GM23338 (cell line): ENCODE measurements around the gene KIF2C. TPM values are rescaled to one million over a fixed set of nuclear protein-coding genes. Genes with fewer than 3 reads are reported as not detected.

ENCODE experiments used
- ATAC-seq: fragments of 200-7000 bp; cut with Tn5 transposase; 3 replicates; pipeline ENCODE4 v1.9.1; 2020
- DNase-seq: peaks from one replicate; pipeline ENCODE4 v3.0.0-alpha.2; 2015; ENCODE audit warnings: low spot score
- H2AFZ ChIP-seq: fragments of 200-600 bp; sonication (generic); 2 replicates; pipeline ENCODE4 v1.8.0; 2016; ENCODE audit warnings: antibody characterized with exemption, mild to moderate bottlenecking, moderate library complexity
- H3F3A ChIP-seq: fragments of 200-600 bp; sonication (generic); replicated peaks from 2 replicates; pipeline ENCODE4 v1.8.0; 2017; ENCODE audit warnings: antibody characterized with exemption, mixed run types, low read depth
- H3K27ac ChIP-seq: fragments of 200-600 bp; sonication (generic); 2 replicates; pipeline ENCODE4 v1.6.1; 2016; ENCODE audit warnings: low read depth
- H3K27me3 ChIP-seq: fragments of 200-600 bp; sonication (generic); 2 replicates; pipeline ENCODE4 v1.8.0; 2016; ENCODE audit warnings: mild to moderate bottlenecking, mixed run types, moderate library complexity; ENCODE audit not compliant: insufficient read depth
- H3K36me3 ChIP-seq: fragments of 200-600 bp; sonication (generic); 2 replicates; pipeline ENCODE4 v1.8.0; 2016; ENCODE audit warnings: mild to moderate bottlenecking; ENCODE audit not compliant: insufficient read depth
- H3K4me1 ChIP-seq: fragments of 200-600 bp; sonication (generic); 2 replicates; pipeline ENCODE4 v1.8.0; 2016; ENCODE audit warnings: mild to moderate bottlenecking, moderate library complexity; ENCODE audit not compliant: insufficient read depth
- H3K4me2 ChIP-seq: fragments of 200-600 bp; sonication (generic); 2 replicates; pipeline ENCODE4 v1.7.1; 2017; ENCODE audit warnings: mixed run types
- H3K4me3 ChIP-seq: fragments of 200-600 bp; sonication (generic); 2 replicates; pipeline ENCODE4 v1.6.1; 2016; ENCODE audit warnings: mixed run types
- H3K79me2 ChIP-seq: fragments of 200-600 bp; sonication (generic); replicated peaks from 2 replicates; pipeline ENCODE4 v1.8.0; 2017; ENCODE audit warnings: mild to moderate bottlenecking; ENCODE audit not compliant: insufficient read depth
- H3K9me2 ChIP-seq: fragments of 200-600 bp; sonication (generic); 2 replicates; pipeline ENCODE4 v1.8.0; 2017; ENCODE audit not compliant: insufficient read depth
- H4K20me1 ChIP-seq: fragments of 200-600 bp; sonication (generic); replicated peaks from 2 replicates; pipeline ENCODE4 v1.8.0; 2017; ENCODE audit warnings: mild to moderate bottlenecking; ENCODE audit not compliant: insufficient read depth
- H3K27ac Mint-ChIP-seq: 2 replicates; pipeline ENCODE4 v1.8.0; 2020; ENCODE audit warnings: inconsistent platforms, mild to moderate bottlenecking, moderate library complexity, mixed read lengths
- H3K27me3 Mint-ChIP-seq: 3 replicates; pipeline ENCODE4 v1.8.0; 2022; ENCODE audit warnings: low read depth, mild to moderate bottlenecking, moderate library complexity, mixed read lengths, inconsistent platforms; ENCODE audit not compliant: insufficient read depth, poor library complexity
- H3K36me3 Mint-ChIP-seq: 3 replicates; pipeline ENCODE4 v1.8.0; 2021; ENCODE audit warnings: low read depth, mild to moderate bottlenecking, inconsistent platforms, moderate library complexity, mixed read lengths
- H3K4me1 Mint-ChIP-seq: 3 replicates; pipeline ENCODE4 v1.8.0; 2020; ENCODE audit warnings: mild to moderate bottlenecking, inconsistent platforms, mixed read lengths
- H3K4me3 Mint-ChIP-seq: 3 replicates; pipeline ENCODE4 v1.8.0; 2021; ENCODE audit warnings: moderate library complexity, mild to moderate bottlenecking, inconsistent platforms, mixed read lengths
- H3K9me3 Mint-ChIP-seq: 3 replicates; pipeline ENCODE4 v1.8.0; 2020; ENCODE audit warnings: moderate library complexity, mild to moderate bottlenecking, inconsistent platforms, mixed read lengths
- EZH2 ChIP-seq: fragments of 200-600 bp; sonication (generic); IDR thresholded peaks from one replicate; pipeline ENCODE4 v1.8.0; 2017; ENCODE audit warnings: antibody characterized with exemption, mild to moderate bottlenecking, low read depth; ENCODE audit not compliant: unreplicated experiment
- JUNB ChIP-seq: IDR thresholded peaks from one replicate; pipeline ENCODE4 v1.6.1; 2016; ENCODE audit warnings: antibody characterized with exemption; ENCODE audit not compliant: unreplicated experiment
- NANOG ChIP-seq: IDR thresholded peaks from 2 replicates; pipeline ENCODE4 v1.6.1; 2016; ENCODE audit warnings: antibody characterized with exemption, borderline replicate concordance
- STAT1 ChIP-seq: IDR thresholded peaks from one replicate; pipeline ENCODE4 v1.6.1; 2016; ENCODE audit warnings: antibody characterized with exemption; ENCODE audit not compliant: unreplicated experiment
- ZNF331 ChIP-seq: fragments of 250-450 bp; sonication (Bioruptor Pico); IDR thresholded peaks from 2 replicates; pipeline ENCODE4 v1.5.0; 2020; ENCODE audit warnings: low read depth, mild to moderate bottlenecking, moderate library complexity
- polyA plus RNA-seq: library from polyadenylated mRNA; unstranded; fragments of >200 nt; fragmentation: Nextera tagmentation; extraction: Ambion mirVana; gene quantifications from 2 replicates; pipeline ENCODE4 v1.2.1, GENCODE V29; 2016
- total RNA-seq: library from RNA; depleted of rRNA; stranded (reverse); fragments of >200 nt; shearing (Covaris generic); gene quantifications from 2 replicates; pipeline ENCODE4 v1.2.3, GENCODE V29; 2014
- TF ChIP-seq, protein P1 (sequence below), 2 experiments: fragments of 200-600 bp in 1 of 2; sonication (generic) in 1 of 2; conservative IDR thresholded peaks; 2 replicates each; pipeline versions ENCODE4 v1.5.1 to v1.6.1; 2016 to 2017; ENCODE audit warnings: antibody characterized with exemption in 2 of 2, low read depth in 2 of 2, mild to moderate bottlenecking in 2 of 2, moderate library complexity in 1 of 2
- TF ChIP-seq, protein P2 (sequence below): IDR thresholded peaks from one replicate; pipeline ENCODE4 v1.6.1; 2018; ENCODE audit warnings: antibody characterized with exemption; ENCODE audit not compliant: unreplicated experiment
- TF ChIP-seq, protein P3 (sequence below): fragments of 250-450 bp; sonication (Bioruptor Pico); IDR thresholded peaks from 2 replicates; pipeline ENCODE4 v1.5.0; 2020; ENCODE audit warnings: mild to moderate bottlenecking, moderate library complexity
- TF ChIP-seq, protein P4 (sequence below): IDR thresholded peaks from 2 replicates; pipeline ENCODE4 v1.6.1; 2016; ENCODE audit warnings: antibody characterized with exemption

KIF2C gene
- total and polyA plus RNA-seq, 2 experiments from 2014 or later = 38.0 to 62.9 TPM

DNA sequence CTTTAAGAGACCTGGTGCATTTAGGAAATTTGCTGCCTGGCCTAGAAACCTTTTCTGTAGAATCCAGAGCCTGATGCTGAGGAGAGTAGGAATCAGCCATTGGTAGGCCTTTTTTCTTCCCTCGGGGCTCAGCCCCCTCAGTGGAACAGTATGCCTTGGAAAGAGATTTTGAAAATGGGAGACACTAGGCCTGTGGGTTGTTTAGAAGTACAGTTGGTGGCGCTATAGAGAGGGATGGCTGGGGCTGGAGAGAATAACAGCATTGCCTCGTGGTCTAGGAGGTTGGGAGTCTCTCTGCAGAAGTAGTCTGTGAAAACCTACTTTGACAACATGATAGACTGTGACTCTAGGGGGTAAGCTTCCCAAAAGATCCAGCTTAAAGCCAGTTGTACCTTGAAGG is 8.2 kb downstream of the KIF2C start:
- Mint-ChIP-seq H3K27ac (no peak overlapping the region), H3K27me3 (no peaks in the 10 kb centered on the region), H3K9me3 (no peaks in the 10 kb centered on the region; the same call in 2 of the 3 replicates), H3K36me3 (peaks cover 81% of the 10 kb centered on the region), H3K4me3 (no peak overlapping the region), H3K4me1 (no peaks in the 10 kb centered on the region; the same call in 1 of the 3 replicates)
- ATAC-seq (peak; percentile 69), DNase-seq (peak; percentile 50)
- Histone ChIP-seq H3K27me3 (no peaks in the 10 kb centered on the region), H3K4me2 (no peak overlapping the region), H3K9me2 (no peaks in the 10 kb centered on the region), H2AFZ (no peak overlapping the region), H3K4me3 (no peak overlapping the region), H3K4me1 (no peaks in the 10 kb centered on the region), H3F3A (peaks cover 10% of the 10 kb centered on the region), H3K79me2 (peaks cover 24% of the 10 kb centered on the region), H3K27ac (no peak overlapping the region), H4K20me1 (peaks cover 19% of the 10 kb centered on the region), H3K36me3 (peaks cover 60% of the 10 kb centered on the region)
- TF ChIP-seq, protein P1, sequence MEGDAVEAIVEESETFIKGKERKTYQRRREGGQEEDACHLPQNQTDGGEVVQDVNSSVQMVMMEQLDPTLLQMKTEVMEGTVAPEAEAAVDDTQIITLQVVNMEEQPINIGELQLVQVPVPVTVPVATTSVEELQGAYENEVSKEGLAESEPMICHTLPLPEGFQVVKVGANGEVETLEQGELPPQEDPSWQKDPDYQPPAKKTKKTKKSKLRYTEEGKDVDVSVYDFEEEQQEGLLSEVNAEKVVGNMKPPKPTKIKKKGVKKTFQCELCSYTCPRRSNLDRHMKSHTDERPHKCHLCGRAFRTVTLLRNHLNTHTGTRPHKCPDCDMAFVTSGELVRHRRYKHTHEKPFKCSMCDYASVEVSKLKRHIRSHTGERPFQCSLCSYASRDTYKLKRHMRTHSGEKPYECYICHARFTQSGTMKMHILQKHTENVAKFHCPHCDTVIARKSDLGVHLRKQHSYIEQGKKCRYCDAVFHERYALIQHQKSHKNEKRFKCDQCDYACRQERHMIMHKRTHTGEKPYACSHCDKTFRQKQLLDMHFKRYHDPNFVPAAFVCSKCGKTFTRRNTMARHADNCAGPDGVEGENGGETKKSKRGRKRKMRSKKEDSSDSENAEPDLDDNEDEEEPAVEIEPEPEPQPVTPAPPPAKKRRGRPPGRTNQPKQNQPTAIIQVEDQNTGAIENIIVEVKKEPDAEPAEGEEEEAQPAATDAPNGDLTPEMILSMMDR (conservative IDR thresholded peaks at IDR 0.05; ENCODE audit: low read depth in 2 of 2) = peak; percentile 37 to 55; a peak in 3 of 4 replicates
- TF ChIP-seq, protein P2, sequence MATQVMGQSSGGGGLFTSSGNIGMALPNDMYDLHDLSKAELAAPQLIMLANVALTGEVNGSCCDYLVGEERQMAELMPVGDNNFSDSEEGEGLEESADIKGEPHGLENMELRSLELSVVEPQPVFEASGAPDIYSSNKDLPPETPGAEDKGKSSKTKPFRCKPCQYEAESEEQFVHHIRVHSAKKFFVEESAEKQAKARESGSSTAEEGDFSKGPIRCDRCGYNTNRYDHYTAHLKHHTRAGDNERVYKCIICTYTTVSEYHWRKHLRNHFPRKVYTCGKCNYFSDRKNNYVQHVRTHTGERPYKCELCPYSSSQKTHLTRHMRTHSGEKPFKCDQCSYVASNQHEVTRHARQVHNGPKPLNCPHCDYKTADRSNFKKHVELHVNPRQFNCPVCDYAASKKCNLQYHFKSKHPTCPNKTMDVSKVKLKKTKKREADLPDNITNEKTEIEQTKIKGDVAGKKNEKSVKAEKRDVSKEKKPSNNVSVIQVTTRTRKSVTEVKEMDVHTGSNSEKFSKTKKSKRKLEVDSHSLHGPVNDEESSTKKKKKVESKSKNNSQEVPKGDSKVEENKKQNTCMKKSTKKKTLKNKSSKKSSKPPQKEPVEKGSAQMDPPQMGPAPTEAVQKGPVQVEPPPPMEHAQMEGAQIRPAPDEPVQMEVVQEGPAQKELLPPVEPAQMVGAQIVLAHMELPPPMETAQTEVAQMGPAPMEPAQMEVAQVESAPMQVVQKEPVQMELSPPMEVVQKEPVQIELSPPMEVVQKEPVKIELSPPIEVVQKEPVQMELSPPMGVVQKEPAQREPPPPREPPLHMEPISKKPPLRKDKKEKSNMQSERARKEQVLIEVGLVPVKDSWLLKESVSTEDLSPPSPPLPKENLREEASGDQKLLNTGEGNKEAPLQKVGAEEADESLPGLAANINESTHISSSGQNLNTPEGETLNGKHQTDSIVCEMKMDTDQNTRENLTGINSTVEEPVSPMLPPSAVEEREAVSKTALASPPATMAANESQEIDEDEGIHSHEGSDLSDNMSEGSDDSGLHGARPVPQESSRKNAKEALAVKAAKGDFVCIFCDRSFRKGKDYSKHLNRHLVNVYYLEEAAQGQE = no peak

DNA sequence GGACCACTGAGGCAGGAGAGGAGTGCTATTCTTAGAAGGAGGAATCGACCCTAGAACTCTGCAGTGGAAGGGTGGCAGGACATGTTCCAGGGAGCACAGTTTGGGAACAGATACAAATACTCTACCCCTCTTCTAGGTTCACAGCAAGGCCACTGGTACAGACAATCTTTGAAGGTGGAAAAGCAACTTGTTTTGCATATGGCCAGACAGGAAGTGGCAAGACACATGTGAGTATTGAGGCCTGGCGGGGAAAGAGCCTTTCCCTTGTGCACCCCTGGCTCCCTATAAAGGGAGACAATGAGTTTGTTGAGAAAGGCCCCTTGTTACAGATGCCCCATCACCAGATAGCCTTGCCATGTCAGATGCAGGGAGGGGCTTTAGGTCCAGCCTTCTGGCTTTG is 17.8 kb downstream of the KIF2C start:
- peaks cover 93% of the 10 kb centered on the region for H3K36me3 Mint-ChIP-seq
- no peaks in the 10 kb centered on the region for H3K4me1 ChIP-seq
- no peak overlapping the region for H3K27ac ChIP-seq
- peaks cover 69% of the 10 kb centered on the region for H3K36me3 ChIP-seq
- H2AFZ ChIP-seq = no peak overlapping the region
- H3K4me3 Mint-ChIP-seq = no peak overlapping the region
- H3K4me1 Mint-ChIP-seq = no peaks in the 10 kb centered on the region
- H3K27me3 Mint-ChIP-seq = peaks cover 4% of the 10 kb centered on the region
- H3K9me3 Mint-ChIP-seq = no peaks in the 10 kb centered on the region
- no peak overlapping the region for H3K27ac Mint-ChIP-seq
- ATAC-seq (no peak), DNase-seq (no peak)
- H3K4me2 ChIP-seq = no peak overlapping the region
- H3K27me3 ChIP-seq = no peaks in the 10 kb centered on the region
- H3K4me3 ChIP-seq = no peak overlapping the region
- no peaks in the 10 kb centered on the region for H3K79me2 ChIP-seq
- H3F3A ChIP-seq = peaks cover 10% of the 10 kb centered on the region
- peaks cover 7% of the 10 kb centered on the region; the same call in 1 of the 2 replicates for H4K20me1 ChIP-seq
- H3K9me2 ChIP-seq = no peaks in the 10 kb centered on the region
- TF ChIP-seq NANOG (no peak), ZNF331 (CRISPR knock-in tag) (no peak), EZH2 (no peak), JUNB (no peak), STAT1 (no peak)
- TF ChIP-seq, protein P3, sequence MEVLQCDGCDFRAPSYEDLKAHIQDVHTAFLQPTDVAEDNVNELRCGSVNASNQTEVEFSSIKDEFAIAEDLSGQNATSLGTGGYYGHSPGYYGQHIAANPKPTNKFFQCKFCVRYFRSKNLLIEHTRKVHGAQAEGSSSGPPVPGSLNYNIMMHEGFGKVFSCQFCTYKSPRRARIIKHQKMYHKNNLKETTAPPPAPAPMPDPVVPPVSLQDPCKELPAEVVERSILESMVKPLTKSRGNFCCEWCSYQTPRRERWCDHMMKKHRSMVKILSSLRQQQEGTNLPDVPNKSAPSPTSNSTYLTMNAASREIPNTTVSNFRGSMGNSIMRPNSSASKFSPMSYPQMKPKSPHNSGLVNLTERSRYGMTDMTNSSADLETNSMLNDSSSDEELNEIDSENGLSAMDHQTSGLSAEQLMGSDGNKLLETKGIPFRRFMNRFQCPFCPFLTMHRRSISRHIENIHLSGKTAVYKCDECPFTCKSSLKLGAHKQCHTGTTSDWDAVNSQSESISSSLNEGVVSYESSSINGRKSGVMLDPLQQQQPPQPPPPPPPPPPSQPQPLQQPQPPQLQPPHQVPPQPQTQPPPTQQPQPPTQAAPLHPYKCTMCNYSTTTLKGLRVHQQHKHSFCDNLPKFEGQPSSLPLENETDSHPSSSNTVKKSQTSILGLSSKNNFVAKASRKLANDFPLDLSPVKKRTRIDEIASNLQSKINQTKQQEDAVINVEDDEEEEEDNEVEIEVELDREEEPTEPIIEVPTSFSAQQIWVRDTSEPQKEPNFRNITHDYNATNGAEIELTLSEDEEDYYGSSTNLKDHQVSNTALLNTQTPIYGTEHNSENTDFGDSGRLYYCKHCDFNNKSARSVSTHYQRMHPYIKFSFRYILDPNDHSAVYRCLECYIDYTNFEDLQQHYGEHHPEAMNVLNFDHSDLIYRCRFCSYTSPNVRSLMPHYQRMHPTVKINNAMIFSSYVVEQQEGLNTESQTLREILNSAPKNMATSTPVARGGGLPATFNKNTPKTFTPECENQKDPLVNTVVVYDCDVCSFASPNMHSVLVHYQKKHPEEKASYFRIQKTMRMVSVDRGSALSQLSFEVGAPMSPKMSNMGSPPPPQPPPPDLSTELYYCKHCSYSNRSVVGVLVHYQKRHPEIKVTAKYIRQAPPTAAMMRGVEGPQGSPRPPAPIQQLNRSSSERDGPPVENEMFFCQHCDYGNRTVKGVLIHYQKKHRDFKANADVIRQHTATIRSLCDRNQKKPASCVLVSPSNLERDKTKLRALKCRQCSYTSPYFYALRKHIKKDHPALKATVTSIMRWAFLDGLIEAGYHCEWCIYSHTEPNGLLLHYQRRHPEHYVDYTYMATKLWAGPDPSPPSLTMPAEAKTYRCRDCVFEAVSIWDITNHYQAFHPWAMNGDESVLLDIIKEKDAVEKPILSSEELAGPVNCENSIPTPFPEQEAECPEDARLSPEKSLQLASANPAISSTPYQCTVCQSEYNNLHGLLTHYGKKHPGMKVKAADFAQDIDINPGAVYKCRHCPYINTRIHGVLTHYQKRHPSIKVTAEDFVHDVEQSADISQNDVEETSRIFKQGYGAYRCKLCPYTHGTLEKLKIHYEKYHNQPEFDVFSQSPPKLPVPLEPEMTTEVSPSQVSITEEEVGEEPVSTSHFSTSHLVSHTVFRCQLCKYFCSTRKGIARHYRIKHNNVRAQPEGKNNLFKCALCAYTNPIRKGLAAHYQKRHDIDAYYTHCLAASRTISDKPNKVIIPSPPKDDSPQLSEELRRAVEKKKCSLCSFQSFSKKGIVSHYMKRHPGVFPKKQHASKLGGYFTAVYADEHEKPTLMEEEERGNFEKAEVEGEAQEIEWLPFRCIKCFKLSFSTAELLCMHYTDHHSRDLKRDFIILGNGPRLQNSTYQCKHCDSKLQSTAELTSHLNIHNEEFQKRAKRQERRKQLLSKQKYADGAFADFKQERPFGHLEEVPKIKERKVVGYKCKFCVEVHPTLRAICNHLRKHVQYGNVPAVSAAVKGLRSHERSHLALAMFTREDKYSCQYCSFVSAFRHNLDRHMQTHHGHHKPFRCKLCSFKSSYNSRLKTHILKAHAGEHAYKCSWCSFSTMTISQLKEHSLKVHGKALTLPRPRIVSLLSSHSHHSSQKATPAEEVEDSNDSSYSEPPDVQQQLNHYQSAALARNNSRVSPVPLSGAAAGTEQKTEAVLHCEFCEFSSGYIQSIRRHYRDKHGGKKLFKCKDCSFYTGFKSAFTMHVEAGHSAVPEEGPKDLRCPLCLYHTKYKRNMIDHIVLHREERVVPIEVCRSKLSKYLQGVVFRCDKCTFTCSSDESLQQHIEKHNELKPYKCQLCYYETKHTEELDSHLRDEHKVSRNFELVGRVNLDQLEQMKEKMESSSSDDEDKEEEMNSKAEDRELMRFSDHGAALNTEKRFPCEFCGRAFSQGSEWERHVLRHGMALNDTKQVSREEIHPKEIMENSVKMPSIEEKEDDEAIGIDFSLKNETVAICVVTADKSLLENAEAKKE (CRISPR knock-in tag) = no peak
- TF ChIP-seq, protein P4, sequence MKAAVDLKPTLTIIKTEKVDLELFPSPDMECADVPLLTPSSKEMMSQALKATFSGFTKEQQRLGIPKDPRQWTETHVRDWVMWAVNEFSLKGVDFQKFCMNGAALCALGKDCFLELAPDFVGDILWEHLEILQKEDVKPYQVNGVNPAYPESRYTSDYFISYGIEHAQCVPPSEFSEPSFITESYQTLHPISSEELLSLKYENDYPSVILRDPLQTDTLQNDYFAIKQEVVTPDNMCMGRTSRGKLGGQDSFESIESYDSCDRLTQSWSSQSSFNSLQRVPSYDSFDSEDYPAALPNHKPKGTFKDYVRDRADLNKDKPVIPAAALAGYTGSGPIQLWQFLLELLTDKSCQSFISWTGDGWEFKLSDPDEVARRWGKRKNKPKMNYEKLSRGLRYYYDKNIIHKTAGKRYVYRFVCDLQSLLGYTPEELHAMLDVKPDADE = no peak
